Embryonic facial prominence (tissue), 1 donor: ENCODE data around the gene CNOT9.

Experiments used
- DNase-seq: peaks from one replicate; pipeline ENCODE4 v3.0.0-alpha.2; 2016; ENCODE audit errors: extremely low spot score

Gene CNOT9

DNA sequence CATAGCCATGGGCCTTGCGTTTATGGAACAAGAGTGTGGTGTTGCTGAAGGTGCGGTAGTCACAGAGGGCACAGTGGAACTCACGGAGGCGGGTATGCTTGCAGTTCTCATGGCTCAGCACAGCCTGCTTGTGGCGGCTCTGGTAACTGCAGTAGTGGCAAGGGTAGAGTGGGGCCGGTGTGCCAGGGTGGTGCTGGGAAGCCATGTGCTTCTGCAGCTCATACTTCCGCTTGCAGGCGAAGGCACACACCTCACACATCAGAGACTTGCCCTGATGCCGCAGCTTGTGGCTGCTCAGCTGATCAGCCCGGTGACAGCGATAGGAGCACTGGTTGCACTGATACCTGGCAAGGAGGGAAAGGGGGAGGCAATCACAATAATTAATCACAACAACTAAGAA is 76.1 kb downstream of the CNOT9 start:
- no peak for DNase-seq

DNA sequence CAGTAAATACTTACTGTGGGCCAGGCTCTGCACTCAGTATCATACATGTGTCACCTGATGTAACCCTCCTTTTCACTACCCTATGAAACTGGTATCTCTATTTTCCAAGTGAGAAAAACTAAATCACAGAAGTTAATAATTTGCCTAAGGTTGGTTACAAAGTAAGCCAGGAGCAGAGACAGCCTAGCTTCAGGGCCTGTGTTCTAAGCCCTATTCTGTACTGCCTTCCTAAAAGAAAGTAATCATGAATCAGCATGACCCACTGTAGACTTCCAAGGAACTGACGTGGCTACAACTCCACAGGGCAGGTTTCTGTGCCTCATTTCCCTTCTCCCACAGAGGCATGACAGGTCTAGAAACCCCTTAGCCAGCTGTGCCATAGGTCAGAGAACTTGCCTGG is 76.5 kb downstream of the CNOT9 start:
- no peak for DNase-seq
